Body of pancreas (tissue), 4 donors: ENCODE results near the gene KCNQ1OT1.

Experiments
- CTCF ChIP-seq, 7 experiments: fragments of 450-650 bp in 4 of 7; fragments of 200-600 bp in 3 of 7; sonication (generic) in 3 of 7; IDR thresholded peaks; one replicate each; pipeline ENCODE4 v1.5.1; 2016 to 2019; ENCODE audit warnings: antibody characterized with exemption in 7 of 7
- POLR2A ChIP-seq, 3 donors: fragments of 450-650 bp; IDR thresholded peaks; one replicate each; pipeline ENCODE4 v1.6.1; 2016; ENCODE audit warnings: antibody characterized with exemption in 3 of 3, mild to moderate bottlenecking in 2 of 3

GRCh38 chr11:2588809-2589537, 110.8 kb downstream of the KCNQ1OT1 start:
- TF ChIP-seq CTCF (IDR thresholded peaks at IDR 0.05) (no peak), POLR2A (IDR thresholded peaks at IDR 0.05) (no peak)
